Measurements from ENCODE around the gene CXCR4. TPM values are rescaled to one million over a fixed set of nuclear protein-coding genes. Genes with fewer than 3 reads are reported as not detected.

The CXCR4 gene
- total and polyA plus RNA-seq, 2 experiments from 2014 or later = 1.1 to 2.4 TPM

GRCh38 chr2:136134126-136134525, 16.2 kb upstream of the CXCR4 start:
- Histone ChIP-seq H3K4me3 (no peak overlapping the region), H3K36me3 (no peaks in the 10 kb centered on the region), H3K27ac (no peak overlapping the region), H3K9me3 (ENCODE audit: low read depth) (no peaks in the 10 kb centered on the region), H3K27me3 (no peaks in the 10 kb centered on the region), H3K4me1 (ENCODE audit: low read depth) (no peaks in the 10 kb centered on the region)
- DNase-seq (ENCODE audit: low read depth in 1 of 2, low spot score in 1 of 2) = no peak
- no peak for TF ChIP-seq CTCF (IDR thresholded peaks at IDR 0.05; ENCODE audit: low read depth, low read length)

DNA sequence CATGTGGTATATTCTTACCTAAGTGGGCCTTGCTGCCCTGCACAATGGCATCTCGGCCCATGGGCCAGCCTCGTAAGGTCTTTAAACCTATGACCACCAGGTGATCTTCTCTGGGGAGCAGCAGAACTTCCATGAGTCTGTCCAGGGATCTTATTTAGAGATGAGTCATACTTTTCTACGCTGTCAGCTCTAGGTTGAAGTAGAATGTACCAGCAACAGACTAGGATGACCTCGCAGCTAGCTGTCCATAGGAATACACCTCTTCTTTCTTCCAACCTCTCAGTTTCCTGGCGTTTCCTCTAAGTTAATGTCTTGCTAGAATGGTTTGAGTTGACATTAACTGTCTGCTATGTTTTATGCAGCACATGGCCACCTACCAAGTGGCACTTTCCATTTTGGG, 15.6 kb upstream of the CXCR4 start:
- Histone ChIP-seq H3K27me3 (no peaks in the 10 kb centered on the region), H3K36me3 (no peaks in the 10 kb centered on the region), H3K4me1 (ENCODE audit: low read depth) (no peaks in the 10 kb centered on the region), H3K9me3 (ENCODE audit: low read depth) (no peaks in the 10 kb centered on the region), H3K4me3 (no peak overlapping the region), H3K27ac (no peak overlapping the region)
- DNase-seq (ENCODE audit: low read depth in 1 of 2, low spot score in 1 of 2) = no peak
- no peak for TF ChIP-seq CTCF (IDR thresholded peaks at IDR 0.05; ENCODE audit: low read depth, low read length)

DNA sequence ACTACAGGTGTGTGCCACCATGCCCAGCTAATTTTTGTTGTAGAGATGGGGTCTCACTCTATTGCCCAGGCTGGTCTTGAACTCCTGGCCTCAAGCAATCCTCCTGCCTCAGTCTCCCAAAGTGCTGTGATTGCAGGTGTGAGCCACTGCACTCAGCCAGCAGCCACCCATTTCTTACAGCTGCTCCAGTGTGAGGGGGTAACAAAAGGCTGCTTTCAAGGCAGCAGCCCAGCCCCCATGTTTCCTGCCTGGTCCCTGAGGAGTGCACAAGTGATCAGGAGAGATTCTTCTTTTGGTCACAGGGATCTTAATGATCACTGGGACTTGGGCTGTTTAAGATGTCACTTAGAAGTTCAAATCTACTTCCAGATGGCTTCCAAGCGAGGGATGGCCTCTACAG, 15.2 kb upstream of the CXCR4 start:
- no peak for DNase-seq (ENCODE audit: low read depth in 1 of 2, low spot score in 1 of 2)
- no peak for TF ChIP-seq CTCF (IDR thresholded peaks at IDR 0.05; ENCODE audit: low read depth, low read length)
- Histone ChIP-seq H3K4me1 (ENCODE audit: low read depth) (no peaks in the 10 kb centered on the region), H3K27me3 (no peaks in the 10 kb centered on the region), H3K27ac (no peak overlapping the region), H3K36me3 (no peaks in the 10 kb centered on the region), H3K4me3 (no peak overlapping the region), H3K9me3 (ENCODE audit: low read depth) (no peaks in the 10 kb centered on the region)

- no peak for DNase-seq (ENCODE audit: low read depth in 1 of 2, low spot score in 1 of 2)
- no peaks in the 10 kb centered on the region for H3K27me3 ChIP-seq
- H3K9me3 ChIP-seq (ENCODE audit: low read depth) = no peaks in the 10 kb centered on the region
- no peaks in the 10 kb centered on the region for H3K4me1 ChIP-seq (ENCODE audit: low read depth)
- no peak overlapping the region for H3K4me3 ChIP-seq
- no peak for TF ChIP-seq CTCF (IDR thresholded peaks at IDR 0.05; ENCODE audit: low read depth, low read length)
- H3K27ac ChIP-seq = no peak overlapping the region
- no peaks in the 10 kb centered on the region for H3K36me3 ChIP-seq
These were observed 14.8 kb upstream of the CXCR4 start for GRCh38 chr2:136132825-136133155.

GRCh38 chr2:136131961-136132824, 14.2 kb upstream of the CXCR4 start:
- Histone ChIP-seq H3K4me3 (no peak overlapping the region), H3K27me3 (no peaks in the 10 kb centered on the region), H3K36me3 (no peaks in the 10 kb centered on the region), H3K27ac (no peak overlapping the region), H3K4me1 (ENCODE audit: low read depth) (no peaks in the 10 kb centered on the region), H3K9me3 (ENCODE audit: low read depth) (no peaks in the 10 kb centered on the region)
- no peak for DNase-seq (ENCODE audit: low read depth in 1 of 2, low spot score in 1 of 2)
- TF ChIP-seq CTCF (IDR thresholded peaks at IDR 0.05; ENCODE audit: low read depth, low read length) = no peak
